Activated B cell treated with CpG ODN at 0.5 μM for 24 hours (primary cell): ENCODE measurements around the gene HACD4. TPM values are rescaled to one million over a fixed set of nuclear protein-coding genes. Genes with fewer than 3 reads are reported as not detected.

Experiments
- total RNA-seq: library from RNA; stranded (reverse); gene quantifications from 2 replicates; pipeline ENCODE4 v1.2.3, GENCODE V29; 2022

Gene HACD4
- total RNA-seq, 1 donor from 2014 or later, result 4.1 TPM

Other genes starting within 250 kb of the HACD4 start
- not detected in 2 replicates for gene IFNB1, start 46.3 kb upstream of the HACD4 start, total RNA-seq
- not detected in 2 replicates for gene IFNW1, start 110.2 kb upstream of the HACD4 start, total RNA-seq
- gene IFNA21, start 135.0 kb upstream of the HACD4 start, total RNA-seq, result not detected in 2 replicates
- gene IFNA4, start 155.9 kb upstream of the HACD4 start, total RNA-seq, result not detected in 2 replicates
- not detected in 2 replicates for gene IFNA7, start 170.6 kb upstream of the HACD4 start, total RNA-seq
- gene IFNA10, start 175.5 kb upstream of the HACD4 start, total RNA-seq, result not detected in 2 replicates
- gene IFNA16, start 185.7 kb upstream of the HACD4 start, total RNA-seq, result not detected in 2 replicates
- gene IFNA17, start 196.6 kb upstream of the HACD4 start, total RNA-seq, result not detected in 2 replicates
- not detected in 2 replicates for gene IFNA14, start 208.4 kb upstream of the HACD4 start, total RNA-seq